Panc1 (cell line): ENCODE data around the gene MAPK10. TPM values are rescaled to one million over a fixed set of nuclear protein-coding genes. Genes with fewer than 3 reads are reported as not detected.

ENCODE experiments used
- ATAC-seq: fragments of 200-7000 bp; cut with Tn5 transposase; 2 replicates; pipeline ENCODE4 v1.9.1; 2020; ENCODE audit warnings: mild to moderate bottlenecking, moderate library complexity
- BruUV-seq: library from RNA; stranded (reverse); fragments of 400-500 nt; replicated peaks from 2 replicates; lab custom pipeline; 2021; lab: Mats Ljungman, UMichigan
- CTCF ChIA-PET: fragments of 300-600 bp; sonication (Branson Sonifier 250); formaldehyde crosslinking; loops from one replicate; lab custom pipeline; 2022; ENCODE audit warnings: antibody characterized with exemption; lab: Charles Lee
- POLR2A ChIA-PET: fragments of 300-600 bp; sonication (Branson Sonifier 250); formaldehyde crosslinking; loops from one replicate; lab custom pipeline; 2022; ENCODE audit warnings: antibody characterized with exemption; lab: Charles Lee
- DNase-seq: peaks from one replicate; pipeline ENCODE4 v3.0.0-alpha.2; 2010; ENCODE audit warnings: low read depth, low spot score
- H3K27ac ChIP-seq: 2 replicates; pipeline ENCODE4 v1.5.1; 2011; ENCODE audit warnings: mild to moderate bottlenecking, low read length, inconsistent platforms
- H3K27me3 ChIP-seq: fragments of 200-500 bp; sonication (Bioruptor generic); 2 replicates; pipeline ENCODE4 v1.6.0; 2014; ENCODE audit warnings: low read length, inconsistent platforms; ENCODE audit not compliant: control insufficient read depth, insufficient read depth
- H3K36me3 ChIP-seq: fragments of 200-500 bp; sonication (Bioruptor generic); 2 replicates; pipeline ENCODE4 v1.5.1; 2014; ENCODE audit warnings: inconsistent platforms, mild to moderate bottlenecking, low read length, moderate library complexity; ENCODE audit not compliant: control insufficient read depth, insufficient read depth
- H3K4me1 ChIP-seq: 2 replicates; pipeline ENCODE4 v1.5.1; 2011; ENCODE audit warnings: inconsistent platforms, mild to moderate bottlenecking, low read length, moderate library complexity; ENCODE audit not compliant: control insufficient read depth, insufficient read depth
- H3K4me3 ChIP-seq, 2 experiments: 2 replicates each; pipeline ENCODE4 v1.5.1; 2011 to 2012; ENCODE audit warnings: low read depth in 2 of 2, low read length in 2 of 2, mild to moderate bottlenecking in 2 of 2, inconsistent platforms in 1 of 2, moderate library complexity in 1 of 2
- H3K9me3 ChIP-seq: fragments of 200-500 bp; sonication (Bioruptor generic); 2 replicates; pipeline ENCODE4 v1.5.1; 2014; ENCODE audit warnings: low read depth, mild to moderate bottlenecking, inconsistent platforms, low read length, moderate library complexity; ENCODE audit not compliant: control insufficient read depth, insufficient read depth
- CTCF ChIP-seq: fragments of 450-650 bp; IDR thresholded peaks from 2 replicates; pipeline ENCODE4 v1.5.1; 2017; ENCODE audit warnings: mild to moderate bottlenecking
- POLR2AphosphoS5 ChIP-seq: IDR thresholded peaks from 2 replicates; pipeline ENCODE4 v1.6.1; 2012; ENCODE audit warnings: mild to moderate bottlenecking, low read depth, low read length, moderate library complexity
- REST ChIP-seq, 2 experiments: IDR thresholded peaks; 2 replicates each; pipeline ENCODE4 v1.6.1; 2011 to 2012; ENCODE audit warnings: low read depth in 2 of 2, control low read depth in 1 of 2, low read length in 1 of 2, mild to moderate bottlenecking in 1 of 2, moderate library complexity in 1 of 2; ENCODE audit not compliant: insufficient read depth in 1 of 2
- SIN3A ChIP-seq: IDR thresholded peaks from 2 replicates; pipeline ENCODE4 v1.6.1; 2012; ENCODE audit warnings: low read depth, mild to moderate bottlenecking, low read length, moderate library complexity, borderline replicate concordance; ENCODE audit not compliant: insufficient read depth
- TCF7L2 ChIP-seq: IDR thresholded peaks from 2 replicates; pipeline ENCODE4 v1.6.1; 2011; ENCODE audit warnings: mild to moderate bottlenecking, low read depth, low read length, inconsistent platforms
- in situ Hi-C: cut with HindIII; loops from 2 replicates; pipeline ENCODE4 v1.10.0; 2016; ENCODE audit warnings: low sequenced_read_pairs, low pct_unique_long_range_greater_than_20kb
- intact Hi-C: fragments of 100-400 bp; cut with micrococcal nuclease; formaldehyde crosslinking; loops from one replicate; pipeline ENCODE4 v1.10.0; 2022; ENCODE audit not compliant: unreplicated experiment
- total RNA-seq: library from RNA; stranded (reverse); gene quantifications from one replicate; pipeline ENCODE4 v1.2.1, GENCODE V29; 2021; ENCODE audit not compliant: unreplicated experiment

The MAPK10 gene
- total RNA-seq, 1 experiment from 2014 or later: 0.85 TPM

DNA sequence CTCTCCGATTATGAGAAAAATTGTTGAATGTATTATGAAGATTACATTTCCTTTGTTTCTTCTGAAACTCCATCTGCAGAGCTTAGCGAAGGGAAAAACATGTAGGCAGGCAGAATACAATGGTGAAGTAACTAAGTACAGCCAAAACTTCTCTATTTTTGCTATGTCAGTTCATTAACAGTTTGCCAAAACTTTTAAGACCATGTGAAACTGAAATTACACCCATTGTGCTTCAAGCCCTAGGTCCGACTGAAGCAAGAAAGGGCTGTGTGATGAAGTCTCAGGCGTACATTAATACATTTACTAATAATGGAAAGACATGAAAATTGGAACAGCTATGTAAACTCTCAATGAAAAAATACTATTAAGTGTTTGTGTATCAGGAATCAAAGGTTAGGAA, 398.0 kb downstream of the MAPK10 start:
- DNase-seq (no peak), ATAC-seq (no peak)
- Histone ChIP-seq H3K9me3 (no peaks in the 10 kb centered on the region), H3K4me1 (no peaks in the 10 kb centered on the region; the same call in 1 of the 2 replicates), H3K27ac (no peak overlapping the region), H3K4me3 (no peak overlapping the region), H3K36me3 (no peaks in the 10 kb centered on the region; the same call in 1 of the 2 replicates), H3K27me3 (no peaks in the 10 kb centered on the region)
- intact Hi-C loops: loop anchor here (10.0 kb wide), 1 partner anchor 877 kb away; no protein-coding TSS in a partner anchor
- BruUV-seq: no TSS peak
- in situ Hi-C loops: no loop called here
- ChIA-PET POLR2A (no interaction called here), CTCF (no interaction called here)
- TF ChIP-seq TCF7L2 (no peak), REST (IDR thresholded peaks at IDR 0.05; ENCODE audit: insufficient read depth in 1 of 2, low read depth in 2 of 2, low read length in 1 of 2) (no peak), CTCF (no peak), SIN3A (no peak), POLR2AphosphoS5 (no peak)

DNA sequence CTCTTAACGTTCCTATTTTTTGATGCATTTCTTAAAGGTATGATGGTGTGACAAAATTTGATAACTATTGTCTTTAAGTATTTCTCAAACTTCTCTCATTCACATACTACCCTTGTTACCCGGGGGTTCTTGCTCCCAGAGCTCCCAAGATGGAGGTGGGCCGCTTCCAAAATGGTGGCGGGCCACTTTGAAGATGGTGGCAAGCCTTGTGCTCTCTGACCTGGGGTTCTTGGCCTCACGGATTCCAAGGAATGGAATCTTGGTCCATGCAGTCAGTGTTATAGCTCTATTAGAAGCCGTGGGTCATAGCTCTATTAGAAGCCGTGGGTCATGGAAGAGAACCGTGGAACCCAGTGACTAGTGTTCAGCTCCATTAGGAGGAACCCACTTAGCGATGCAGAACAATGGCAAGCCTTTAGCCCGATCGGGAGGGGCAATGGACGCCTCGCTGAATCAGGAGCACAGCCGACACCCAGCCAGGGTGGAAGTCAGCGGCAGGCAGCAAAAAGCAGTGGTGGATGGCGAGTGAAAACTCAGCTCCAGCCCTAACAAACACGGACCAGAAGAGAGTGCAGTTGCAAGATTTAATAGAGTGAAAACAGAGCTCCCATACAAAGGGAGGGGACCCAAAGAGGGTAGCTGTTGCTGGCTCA, 403.4 kb downstream of the MAPK10 start:
- DNase-seq (no peak), ATAC-seq (no peak)
- Histone ChIP-seq H3K27ac (peak overlapping the region; percentile 36; the same call in 1 of the 2 replicates), H3K9me3 (no peaks in the 10 kb centered on the region), H3K36me3 (no peaks in the 10 kb centered on the region), H3K4me3 (no peak overlapping the region), H3K4me1 (peaks cover 23% of the 10 kb centered on the region), H3K27me3 (no peaks in the 10 kb centered on the region)
- no TSS peak for BruUV-seq
- intact Hi-C loops (no loop called here), in situ Hi-C loops (no loop called here)
- no peak for TF ChIP-seq TCF7L2
- TF ChIP-seq SIN3A: no peak
- no peak for TF ChIP-seq CTCF
- ChIA-PET CTCF (interaction anchor here (0.8 kb wide), 1 partner anchor 8 kb away, joined by 4 read pairs; no protein-coding TSS in a partner anchor), POLR2A (no interaction called here)
